ENCODE data around the gene STAT3.
"Not testable (repeated sequence)": the region's sequence is repeated elsewhere in the genome, so short reads cannot be mapped to it uniquely, and the experiment has no call there.

Gene STAT3

GRCh38 chr17:42276359-42276608, 112.0 kb downstream of the STAT3 start, which contains the start of gene STAT5B:
TSS of gene STAT5B (minus strand) at chr17:42276391. CDS start at chr17:42232127, 44,264 bp downstream.
- DNase-seq, result peak; percentile 71 to 82 (median 76)

- DNase-seq, result peak in 2 of 3 experiments; percentile 64 to 66
Measured at GRCh38 chr17:42275527-42276358, 112.5 kb downstream of the STAT3 start.

- DNase-seq, result peak; percentile 33 to 53 (median 34)
Measured at GRCh38 chr17:42274812-42275526, 113.3 kb downstream of the STAT3 start.

- no peak for DNase-seq
Measured at GRCh38 chr17:42274253-42274542, 114.0 kb downstream of the STAT3 start.

- DNase-seq, result no peak
Measured at GRCh38 chr17:42273474-42274252, 114.6 kb downstream of the STAT3 start.

GRCh38 chr17:42272162-42272907, 115.9 kb downstream of the STAT3 start:
- DNase-seq, result no peak

- no peak for DNase-seq
Measured at GRCh38 chr17:42271779-42272035, 116.5 kb downstream of the STAT3 start.

- no peak for DNase-seq
Measured at GRCh38 chr17:42271006-42271778, 117.0 kb downstream of the STAT3 start.

GRCh38 chr17:42270596-42270995, 117.6 kb downstream of the STAT3 start:
- DNase-seq, result no peak

- DNase-seq, result no peak
Measured at GRCh38 chr17:42270170-42270535, 118.1 kb downstream of the STAT3 start.

GRCh38 chr17:42268236-42268635, 120.0 kb downstream of the STAT3 start:
- DNase-seq, result no peak

GRCh38 chr17:42266918-42267766, 121.1 kb downstream of the STAT3 start:
- DNase-seq, result no peak

GRCh38 chr17:42266462-42266861, 121.8 kb downstream of the STAT3 start:
- DNase-seq, result no peak

GRCh38 chr17:42264366-42264765, 123.9 kb downstream of the STAT3 start:
- not testable (repeated sequence) for DNase-seq
